ENCODE results near the gene FCHSD2.
A peak's percentile ranks its signal among the peaks of the same experiment; 100 is the strongest.

Gene FCHSD2

GRCh38 chr11:73172992-73173656, 31.0 kb upstream of the FCHSD2 start:
- no peak for DNase-seq (ENCODE audit: low spot score)

GRCh38 chr11:73171436-73172161, 29.5 kb upstream of the FCHSD2 start:
- DNase-seq (ENCODE audit: low spot score): no peak

GRCh38 chr11:73170140-73170539, 28.0 kb upstream of the FCHSD2 start:
- no peak for DNase-seq (ENCODE audit: low spot score)

GRCh38 chr11:73168925-73169579, 26.9 kb upstream of the FCHSD2 start:
- DNase-seq (ENCODE audit: low spot score): no peak

- no peak for DNase-seq (ENCODE audit: low spot score)
Measured at GRCh38 chr11:73167363-73167954, 25.3 kb upstream of the FCHSD2 start.

- no peak for DNase-seq (ENCODE audit: low spot score)
Measured at GRCh38 chr11:73164803-73165540, 22.9 kb upstream of the FCHSD2 start.

GRCh38 chr11:73163638-73164174, 21.6 kb upstream of the FCHSD2 start:
- no peak for DNase-seq (ENCODE audit: low spot score)

- DNase-seq (ENCODE audit: low spot score): no peak
Measured at GRCh38 chr11:73162196-73162740, 20.1 kb upstream of the FCHSD2 start.

GRCh38 chr11:73160005-73160760, 18.1 kb upstream of the FCHSD2 start:
- no peak for DNase-seq (ENCODE audit: low spot score)

- no peak for DNase-seq (ENCODE audit: low spot score)
Measured at GRCh38 chr11:73159297-73159696, 17.2 kb upstream of the FCHSD2 start.

GRCh38 chr11:73158356-73159051, 16.4 kb upstream of the FCHSD2 start:
- DNase-seq (ENCODE audit: low spot score): peak; percentile 40

GRCh38 chr11:73157101-73158010, 15.2 kb upstream of the FCHSD2 start:
- no peak for DNase-seq (ENCODE audit: low spot score)

GRCh38 chr11:73156686-73157085, 14.6 kb upstream of the FCHSD2 start:
- no peak for DNase-seq (ENCODE audit: low spot score)

- DNase-seq (ENCODE audit: low spot score): no peak
Measured at GRCh38 chr11:73156114-73156513, 14.0 kb upstream of the FCHSD2 start.

GRCh38 chr11:73155102-73155501, 13.0 kb upstream of the FCHSD2 start:
- no peak for DNase-seq (ENCODE audit: low spot score)

- DNase-seq (ENCODE audit: low spot score): no peak
Measured at GRCh38 chr11:73154178-73154577, 12.1 kb upstream of the FCHSD2 start.

- peak; percentile 44 for DNase-seq (ENCODE audit: low spot score)
Measured at GRCh38 chr11:73152861-73153483, 10.9 kb upstream of the FCHSD2 start.

- no peak for DNase-seq (ENCODE audit: low spot score)
Measured at GRCh38 chr11:73152086-73152853, 10.2 kb upstream of the FCHSD2 start.
